ENCODE data around the gene MPND. TPM values are rescaled to one million over a fixed set of nuclear protein-coding genes. Genes with fewer than 3 reads are reported as not detected.

Gene MPND
- total RNA-seq, 1 donor from 2014 or later, result 14.2 TPM

- no peak within 1 kb of the TSS for H3K27ac Mint-ChIP-seq (ENCODE audit: unreplicated experiment)
- peak; percentile 92 for DNase-seq (ENCODE audit: extremely low spot score, unreplicated experiment)
Observed at GRCh38 chr19:4304538-4305256, 38.7 kb upstream of the MPND start, which contains the start of gene FSD1. Gene FSD1 (plus strand): TSS chr19:4304598. CDS start chr19:4304747, 149 bp downstream.

DNA sequence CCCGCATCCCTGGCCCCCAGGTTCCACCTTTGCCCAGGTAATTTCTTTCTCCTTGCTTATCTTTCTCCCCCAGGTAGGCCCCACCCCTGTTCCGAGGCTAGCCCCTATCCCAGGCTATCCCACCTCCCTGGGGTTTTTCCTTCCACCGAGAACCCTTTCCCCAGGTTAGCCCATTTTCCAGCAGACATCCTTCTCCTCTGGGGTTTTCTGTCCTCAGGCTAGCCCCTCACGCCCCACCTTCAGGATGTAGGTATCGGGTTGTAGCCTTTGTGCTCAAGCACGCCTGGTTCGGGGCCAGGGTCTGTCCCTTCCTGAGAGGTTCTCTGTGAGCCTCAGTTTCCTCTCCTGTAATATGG, 38.1 kb upstream of the MPND start:
- Mint-ChIP-seq H3K4me1 (ENCODE audit: unreplicated experiment) (peaks cover 10% of the 10 kb centered on the region), H3K27ac (ENCODE audit: unreplicated experiment) (no peak overlapping the region), H3K27me3 (ENCODE audit: unreplicated experiment) (no peaks in the 10 kb centered on the region), H3K9me3 (ENCODE audit: unreplicated experiment) (no peaks in the 10 kb centered on the region), H3K4me3 (ENCODE audit: unreplicated experiment) (peak overlapping the region; percentile 69), H3K36me3 (ENCODE audit: unreplicated experiment) (no peaks in the 10 kb centered on the region)
- TF ChIP-seq, protein P1, sequence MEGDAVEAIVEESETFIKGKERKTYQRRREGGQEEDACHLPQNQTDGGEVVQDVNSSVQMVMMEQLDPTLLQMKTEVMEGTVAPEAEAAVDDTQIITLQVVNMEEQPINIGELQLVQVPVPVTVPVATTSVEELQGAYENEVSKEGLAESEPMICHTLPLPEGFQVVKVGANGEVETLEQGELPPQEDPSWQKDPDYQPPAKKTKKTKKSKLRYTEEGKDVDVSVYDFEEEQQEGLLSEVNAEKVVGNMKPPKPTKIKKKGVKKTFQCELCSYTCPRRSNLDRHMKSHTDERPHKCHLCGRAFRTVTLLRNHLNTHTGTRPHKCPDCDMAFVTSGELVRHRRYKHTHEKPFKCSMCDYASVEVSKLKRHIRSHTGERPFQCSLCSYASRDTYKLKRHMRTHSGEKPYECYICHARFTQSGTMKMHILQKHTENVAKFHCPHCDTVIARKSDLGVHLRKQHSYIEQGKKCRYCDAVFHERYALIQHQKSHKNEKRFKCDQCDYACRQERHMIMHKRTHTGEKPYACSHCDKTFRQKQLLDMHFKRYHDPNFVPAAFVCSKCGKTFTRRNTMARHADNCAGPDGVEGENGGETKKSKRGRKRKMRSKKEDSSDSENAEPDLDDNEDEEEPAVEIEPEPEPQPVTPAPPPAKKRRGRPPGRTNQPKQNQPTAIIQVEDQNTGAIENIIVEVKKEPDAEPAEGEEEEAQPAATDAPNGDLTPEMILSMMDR (IDR thresholded peaks at IDR 0.05), result no peak
- DNase-seq (ENCODE audit: extremely low spot score, unreplicated experiment), result no peak

More at GRCh38 chr19:4304538-4305256, 38.7 kb upstream of the MPND start, which contains the start of gene FSD1:
- TF ChIP-seq, protein P1 (IDR thresholded peaks at IDR 0.05), result no peak
- H3K36me3 Mint-ChIP-seq (ENCODE audit: unreplicated experiment), result no peaks in the 10 kb centered on the region
- H3K27me3 Mint-ChIP-seq (ENCODE audit: unreplicated experiment), result no peaks in the 10 kb centered on the region
- no peaks in the 10 kb centered on the region for H3K9me3 Mint-ChIP-seq (ENCODE audit: unreplicated experiment)
- peak within 1 kb of the TSS; percentile 69 for H3K4me3 Mint-ChIP-seq (ENCODE audit: unreplicated experiment)
- peaks cover 10% of the 10 kb centered on the region for H3K4me1 Mint-ChIP-seq (ENCODE audit: unreplicated experiment)

GRCh38 chr19:4305659-4306058, 37.7 kb upstream of the MPND start:
- no peaks in the 10 kb centered on the region for H3K9me3 Mint-ChIP-seq (ENCODE audit: unreplicated experiment)
- TF ChIP-seq, protein P1 (IDR thresholded peaks at IDR 0.05), result no peak
- peak overlapping the region; percentile 69 for H3K4me3 Mint-ChIP-seq (ENCODE audit: unreplicated experiment)
- no peak overlapping the region for H3K27ac Mint-ChIP-seq (ENCODE audit: unreplicated experiment)
- H3K36me3 Mint-ChIP-seq (ENCODE audit: unreplicated experiment), result no peaks in the 10 kb centered on the region
- H3K27me3 Mint-ChIP-seq (ENCODE audit: unreplicated experiment), result no peaks in the 10 kb centered on the region
- peaks cover 10% of the 10 kb centered on the region for H3K4me1 Mint-ChIP-seq (ENCODE audit: unreplicated experiment)
- no peak for DNase-seq (ENCODE audit: extremely low spot score, unreplicated experiment)

DNA sequence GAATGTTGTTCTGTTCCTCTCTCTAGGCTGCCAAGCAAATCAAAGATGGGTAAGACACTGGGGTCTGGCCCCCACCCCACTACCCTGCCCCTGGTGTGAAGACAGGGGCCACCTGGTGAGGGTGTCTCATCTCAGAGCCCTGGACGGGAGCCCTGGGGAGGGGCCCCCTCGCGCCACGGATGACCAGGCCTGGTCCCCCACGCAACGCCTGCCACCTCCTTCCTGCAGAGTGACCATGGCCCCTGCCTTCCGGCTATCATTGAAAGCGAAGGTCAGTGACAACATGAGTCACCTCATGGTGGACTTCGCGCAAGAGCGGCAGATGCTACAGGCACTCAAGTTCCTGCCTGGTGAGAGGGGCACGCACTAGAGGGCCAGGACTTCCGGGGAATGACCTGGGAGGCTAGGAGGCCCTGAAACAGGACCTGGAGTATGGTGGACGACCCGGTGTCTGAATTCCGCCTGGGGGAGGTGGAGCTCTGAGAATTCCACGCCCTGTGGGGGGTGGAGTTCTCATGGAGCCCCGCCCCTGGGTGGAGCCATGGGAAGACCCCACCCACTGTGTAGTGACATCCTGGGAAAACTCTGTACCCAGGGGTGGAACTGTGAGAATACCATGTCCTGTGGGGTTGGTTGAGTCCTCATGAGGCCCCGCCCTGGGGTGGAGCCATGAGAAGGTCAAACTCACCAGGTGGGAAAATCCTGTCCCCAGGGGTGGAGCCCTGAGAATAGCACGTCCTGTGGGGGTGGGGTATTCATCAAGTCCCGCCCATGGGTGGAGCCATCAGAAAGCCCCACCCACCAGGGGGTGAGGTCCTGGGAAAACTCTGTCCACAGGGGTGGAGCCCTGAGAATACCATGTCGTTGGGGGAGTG, 32.9 kb upstream of the MPND start:
- TF ChIP-seq, protein P1 (IDR thresholded peaks at IDR 0.05), result no peak
- DNase-seq (ENCODE audit: extremely low spot score, unreplicated experiment), result no peak
- Mint-ChIP-seq H3K9me3 (ENCODE audit: unreplicated experiment) (no peaks in the 10 kb centered on the region), H3K27ac (ENCODE audit: unreplicated experiment) (no peak overlapping the region), H3K4me1 (ENCODE audit: unreplicated experiment) (peaks cover 2% of the 10 kb centered on the region), H3K4me3 (ENCODE audit: unreplicated experiment) (no peak overlapping the region), H3K27me3 (ENCODE audit: unreplicated experiment) (no peaks in the 10 kb centered on the region), H3K36me3 (ENCODE audit: unreplicated experiment) (peaks cover 3% of the 10 kb centered on the region)

Data from osteocyte (in vitro differentiated cells).